ENCODE data around the gene MAK. TPM values are rescaled to one million over a fixed set of nuclear protein-coding genes. Genes with fewer than 3 reads are reported as not detected.

The MAK gene
- total and polyA plus RNA-seq, 2 of the 13 experiments (the other 11 are each of a cell fraction or from before 2014, with no cell fraction given) = 0.04 TPM; not detected in 1

DNA sequence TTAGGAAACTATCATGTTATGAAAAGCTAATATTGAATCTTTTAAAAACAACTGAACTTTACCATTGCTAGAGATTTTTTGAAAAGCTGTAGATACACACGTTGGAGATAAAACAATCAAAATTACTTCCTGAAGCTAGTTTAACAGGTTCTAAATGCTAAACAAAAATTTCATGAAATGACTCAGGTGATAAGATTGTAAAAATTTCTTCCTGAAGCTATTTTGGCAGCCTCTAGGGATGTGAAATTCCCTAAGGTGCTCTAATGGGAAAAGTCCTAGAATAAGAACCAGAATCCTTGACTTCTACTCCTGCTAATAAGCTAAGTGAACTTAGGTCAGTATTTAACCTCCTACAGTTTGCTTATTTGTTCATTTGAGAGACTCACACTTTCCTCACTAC lies 35.0 kb upstream of the MAK start:
- no TSS peak for BruUV-seq (replicated peaks)
- Histone ChIP-seq H3K9me3 (ENCODE audit: low read length) (no peaks in the 10 kb centered on the region), H3K4me3 (replicated peaks in 1 of 3; ENCODE audit: insufficient read depth in 1 of 3, low read depth in 2 of 3, low read length in 3 of 3) (no peak overlapping the region), H3K27ac (ENCODE audit: extremely low read length, insufficient read depth, low read length) (no peak overlapping the region), H3K27me3 (ENCODE audit: control insufficient read depth in 1 of 2, insufficient read depth in 2 of 2, low read length in 2 of 2) (peaks cover 0 to 3% of the 10 kb centered on the region in 2 experiments; a peak in 2 of 5 replicates), H3K36me3 (replicated peaks in 1 of 2; ENCODE audit: control insufficient read depth in 1 of 2, insufficient read depth in 2 of 2, low read length in 2 of 2) (no peaks in the 10 kb centered on the region), H3K9ac (ENCODE audit: insufficient read depth, low read depth, low read length) (no peak overlapping the region), H2AFZ (ENCODE audit: low read length) (no peak overlapping the region), H3K4me2 (ENCODE audit: low read depth, low read length) (no peak overlapping the region), H3K79me2 (ENCODE audit: insufficient read depth, low read length) (no peaks in the 10 kb centered on the region), H3K4me1 (ENCODE audit: insufficient read depth, low read length) (no peaks in the 10 kb centered on the region), H4K20me1 (ENCODE audit: insufficient read depth, low read length) (no peaks in the 10 kb centered on the region)
- no peak for ATAC-seq
- intact Hi-C loops (cut with micrococcal nuclease; ENCODE audit: unreplicated experiment) (no loop called here), in situ Hi-C loops (cut with HindIII; ENCODE audit: extremely low pct_ligation_motif_present, low pct_unique_long_range_greater_than_20kb) (no loop called here)
- ChIA-PET POLR2A (no interaction called here), CTCF (ENCODE audit: low intra/inter-chr PET ratio, low total read pairs) (no interaction called here)
- DNase-seq (ENCODE audit: low spot score) = no peak
- 3% methylated on average over 1 of the region's 1 CpG for WGBS (ENCODE audit: low lambda C conversion rate)
- FAIRE-seq = no peak
- TF ChIP-seq, protein P1, sequence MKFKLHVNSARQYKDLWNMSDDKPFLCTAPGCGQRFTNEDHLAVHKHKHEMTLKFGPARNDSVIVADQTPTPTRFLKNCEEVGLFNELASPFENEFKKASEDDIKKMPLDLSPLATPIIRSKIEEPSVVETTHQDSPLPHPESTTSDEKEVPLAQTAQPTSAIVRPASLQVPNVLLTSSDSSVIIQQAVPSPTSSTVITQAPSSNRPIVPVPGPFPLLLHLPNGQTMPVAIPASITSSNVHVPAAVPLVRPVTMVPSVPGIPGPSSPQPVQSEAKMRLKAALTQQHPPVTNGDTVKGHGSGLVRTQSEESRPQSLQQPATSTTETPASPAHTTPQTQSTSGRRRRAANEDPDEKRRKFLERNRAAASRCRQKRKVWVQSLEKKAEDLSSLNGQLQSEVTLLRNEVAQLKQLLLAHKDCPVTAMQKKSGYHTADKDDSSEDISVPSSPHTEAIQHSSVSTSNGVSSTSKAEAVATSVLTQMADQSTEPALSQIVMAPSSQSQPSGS (CRISPR knock-in tag; IDR thresholded peaks at IDR 0.05) = no peak
- TF ChIP-seq, protein P2, sequence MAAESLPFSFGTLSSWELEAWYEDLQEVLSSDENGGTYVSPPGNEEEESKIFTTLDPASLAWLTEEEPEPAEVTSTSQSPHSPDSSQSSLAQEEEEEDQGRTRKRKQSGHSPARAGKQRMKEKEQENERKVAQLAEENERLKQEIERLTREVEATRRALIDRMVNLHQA (CRISPR knock-in tag; IDR thresholded peaks at IDR 0.05) = no peak
- no peak for TF ChIP-seq NR2F1 (CRISPR knock-in tag; IDR thresholded peaks at IDR 0.05)
- TF ChIP-seq NR2C2 (CRISPR knock-in tag; IDR thresholded peaks at IDR 0.05; ENCODE audit: borderline replicate concordance) = no peak
- TF ChIP-seq ZNF7 (CRISPR knock-in tag; IDR thresholded peaks at IDR 0.05) = no peak
- TF ChIP-seq ZFP37 (CRISPR knock-in tag; IDR thresholded peaks at IDR 0.05; ENCODE audit: borderline replicate concordance) = no peak
- no peak for TF ChIP-seq MLLT10 (CRISPR knock-in tag; IDR thresholded peaks at IDR 0.05)
- TF ChIP-seq MAF1 (CRISPR knock-in tag; IDR thresholded peaks at IDR 0.05; ENCODE audit: borderline replicate concordance) = no peak
- TF ChIP-seq ARHGAP35 (CRISPR knock-in tag; IDR thresholded peaks at IDR 0.05; ENCODE audit: borderline replicate concordance) = no peak
- no peak for TF ChIP-seq THAP8 (CRISPR knock-in tag; IDR thresholded peaks at IDR 0.05; ENCODE audit: borderline replicate concordance)
- TF ChIP-seq FUBP1 (CRISPR knock-in tag; IDR thresholded peaks at IDR 0.05; ENCODE audit: borderline replicate concordance) = no peak
- TF ChIP-seq ZNF83 (CRISPR knock-in tag; IDR thresholded peaks at IDR 0.05; ENCODE audit: borderline replicate concordance) = no peak
- TF ChIP-seq, protein P3, sequence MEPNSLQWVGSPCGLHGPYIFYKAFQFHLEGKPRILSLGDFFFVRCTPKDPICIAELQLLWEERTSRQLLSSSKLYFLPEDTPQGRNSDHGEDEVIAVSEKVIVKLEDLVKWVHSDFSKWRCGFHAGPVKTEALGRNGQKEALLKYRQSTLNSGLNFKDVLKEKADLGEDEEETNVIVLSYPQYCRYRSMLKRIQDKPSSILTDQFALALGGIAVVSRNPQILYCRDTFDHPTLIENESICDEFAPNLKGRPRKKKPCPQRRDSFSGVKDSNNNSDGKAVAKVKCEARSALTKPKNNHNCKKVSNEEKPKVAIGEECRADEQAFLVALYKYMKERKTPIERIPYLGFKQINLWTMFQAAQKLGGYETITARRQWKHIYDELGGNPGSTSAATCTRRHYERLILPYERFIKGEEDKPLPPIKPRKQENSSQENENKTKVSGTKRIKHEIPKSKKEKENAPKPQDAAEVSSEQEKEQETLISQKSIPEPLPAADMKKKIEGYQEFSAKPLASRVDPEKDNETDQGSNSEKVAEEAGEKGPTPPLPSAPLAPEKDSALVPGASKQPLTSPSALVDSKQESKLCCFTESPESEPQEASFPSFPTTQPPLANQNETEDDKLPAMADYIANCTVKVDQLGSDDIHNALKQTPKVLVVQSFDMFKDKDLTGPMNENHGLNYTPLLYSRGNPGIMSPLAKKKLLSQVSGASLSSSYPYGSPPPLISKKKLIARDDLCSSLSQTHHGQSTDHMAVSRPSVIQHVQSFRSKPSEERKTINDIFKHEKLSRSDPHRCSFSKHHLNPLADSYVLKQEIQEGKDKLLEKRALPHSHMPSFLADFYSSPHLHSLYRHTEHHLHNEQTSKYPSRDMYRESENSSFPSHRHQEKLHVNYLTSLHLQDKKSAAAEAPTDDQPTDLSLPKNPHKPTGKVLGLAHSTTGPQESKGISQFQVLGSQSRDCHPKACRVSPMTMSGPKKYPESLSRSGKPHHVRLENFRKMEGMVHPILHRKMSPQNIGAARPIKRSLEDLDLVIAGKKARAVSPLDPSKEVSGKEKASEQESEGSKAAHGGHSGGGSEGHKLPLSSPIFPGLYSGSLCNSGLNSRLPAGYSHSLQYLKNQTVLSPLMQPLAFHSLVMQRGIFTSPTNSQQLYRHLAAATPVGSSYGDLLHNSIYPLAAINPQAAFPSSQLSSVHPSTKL (CRISPR knock-in tag; IDR thresholded peaks at IDR 0.05) = no peak
